Liver (tissue), 9 donors: ENCODE results near the gene DDX23. TPM values are rescaled to one million over a fixed set of nuclear protein-coding genes. Genes with fewer than 3 reads are reported as not detected.

ENCODE experiments used
- DNase-seq: peaks from one replicate; pipeline ENCODE4 v3.0.0-alpha.2; 2017; ENCODE audit warnings: low spot score
- H3K27ac ChIP-seq, 2 donors: one replicate each; pipeline ENCODE4 v1.7.0; 2013; ENCODE audit warnings: inconsistent platforms in 2 of 2, low read length in 2 of 2, control low read depth in 1 of 2, low read depth in 1 of 2, mild to moderate bottlenecking in 1 of 2
- H3K27me3 ChIP-seq, 4 donors: one replicate each; pipeline versions ENCODE4 v1.6.1 to v1.7.0; 2013; ENCODE audit warnings: low read length in 3 of 4, inconsistent platforms in 1 of 4, mild to moderate bottlenecking in 1 of 4, moderate library complexity in 1 of 4; ENCODE audit not compliant: control insufficient read depth in 4 of 4, insufficient read depth in 4 of 4
- H3K36me3 ChIP-seq, 4 donors: one replicate each; pipeline versions ENCODE4 v1.6.1 to v1.7.0; 2013; ENCODE audit warnings: low read length in 3 of 4, mild to moderate bottlenecking in 3 of 4, low read depth in 1 of 4, moderate library complexity in 1 of 4; ENCODE audit not compliant: control insufficient read depth in 4 of 4, insufficient read depth in 3 of 4
- H3K4me1 ChIP-seq, 4 donors: one replicate each; pipeline versions ENCODE4 v1.6.1 to v1.7.0; 2013; ENCODE audit warnings: low read length in 3 of 4, mild to moderate bottlenecking in 3 of 4, moderate library complexity in 1 of 4; ENCODE audit not compliant: control insufficient read depth in 4 of 4, insufficient read depth in 4 of 4
- H3K4me3 ChIP-seq, 3 donors: one replicate each; pipeline versions ENCODE4 v1.6.1 to v1.7.0; 2013; ENCODE audit warnings: low read length in 3 of 3, control low read depth in 1 of 3, low read depth in 1 of 3, mild to moderate bottlenecking in 1 of 3
- H3K9ac ChIP-seq, 2 donors: one replicate each; pipeline ENCODE4 v1.7.0; 2013; ENCODE audit warnings: low read length in 2 of 2, mild to moderate bottlenecking in 2 of 2, moderate library complexity in 2 of 2, control low read depth in 1 of 2, low read depth in 1 of 2
- H3K9me3 ChIP-seq, 4 donors: one replicate each; pipeline versions ENCODE4 v1.6.1 to v1.7.0; 2013; ENCODE audit warnings: low read length in 3 of 4; ENCODE audit not compliant: control insufficient read depth in 4 of 4
- CTCF ChIP-seq: fragments of 150-350 bp; IDR thresholded peaks from 2 replicates; pipeline ENCODE4 v1.5.1; 2017; ENCODE audit warnings: improper control_type of control experiment, low read depth, low read length; ENCODE audit not compliant: missing input control
- FOXA2 ChIP-seq: IDR thresholded peaks from 2 replicates; pipeline ENCODE4 v1.6.1; 2016; ENCODE audit warnings: antibody characterized with exemption
- GABPA ChIP-seq, 2 donors: IDR thresholded peaks in 1 of 2; conservative IDR thresholded peaks in 1 of 2; 2 replicates each; pipeline ENCODE4 v1.6.1; 2016; ENCODE audit warnings: antibody characterized with exemption in 2 of 2, mild to moderate bottlenecking in 1 of 2, moderate library complexity in 1 of 2
- HNF4A ChIP-seq, 2 donors: conservative IDR thresholded peaks; 2 replicates each; pipeline ENCODE4 v1.6.1; 2016; ENCODE audit warnings: antibody characterized with exemption in 2 of 2, mild to moderate bottlenecking in 2 of 2
- JUND ChIP-seq, 2 donors: IDR thresholded peaks; 2 replicates each; pipeline ENCODE4 v1.6.1; 2016; ENCODE audit warnings: antibody characterized with exemption in 2 of 2
- MAX ChIP-seq: IDR thresholded peaks from 2 replicates; pipeline ENCODE4 v1.6.1; 2016; ENCODE audit warnings: antibody characterized with exemption
- NR2F2 ChIP-seq: IDR thresholded peaks from 2 replicates; pipeline ENCODE4 v1.6.1; 2016; ENCODE audit warnings: antibody characterized with exemption
- RAD21 ChIP-seq, 2 donors: IDR thresholded peaks; 2 replicates each; pipeline ENCODE4 v1.6.1; 2016; ENCODE audit warnings: antibody characterized with exemption in 2 of 2, mild to moderate bottlenecking in 2 of 2
- RXRA ChIP-seq, 2 donors: IDR thresholded peaks; 2 replicates each; pipeline ENCODE4 v1.6.1; 2017 to 2018; ENCODE audit warnings: antibody characterized with exemption in 2 of 2, mild to moderate bottlenecking in 1 of 2
- SP1 ChIP-seq: IDR thresholded peaks from 2 replicates; pipeline ENCODE4 v1.6.1; 2018; ENCODE audit warnings: antibody characterized with exemption, mild to moderate bottlenecking
- ZBTB33 ChIP-seq: IDR thresholded peaks from 2 replicates; pipeline ENCODE4 v1.6.1; 2016; ENCODE audit warnings: antibody characterized with exemption
- WGBS: extraction: QIAGEN DNeasy Blood & Tissue Kit; methylation state at CpG from one replicate; pipeline ENCODE4 v1.1.7; 2013; 5-methylcytosine and 5-hydroxymethylcytosine counted together
- polyA plus RNA-seq, 2 donors: library from polyadenylated mRNA; stranded (reverse) in 1 of 2; unstranded in 1 of 2; fragments of 200-250 nt in 1 of 2; fragments of >200 nt in 1 of 2; fragmentation: Nextera tagmentation in 1 of 2; extraction: Ambion mirVana in 1 of 2; gene quantifications; one replicate each; pipeline versions ENCODE4 v1.2.1 to v1.2.3, GENCODE V29; 2013 to 2015
- total RNA-seq, 2 donors: library from RNA; depleted of rRNA; stranded (reverse); fragments of >200 nt; gene quantifications; one replicate each; pipeline ENCODE4 v1.2.3, GENCODE V29; 2014
- donor health status: healthy.
- donor health status: healthy.
- donor health status: healthy.
- donor health status: healthy.
- donor health status: healthy.

Gene DDX23
- total and polyA plus RNA-seq, 4 donors = 16.9 to 60.6 (median 29.7) TPM

GRCh38 chr12:48819986-48820725 lies 31.8 kb downstream of the DDX23 start:
- no peak overlapping the region for H3K27ac ChIP-seq
- H3K9me3 ChIP-seq = no peaks in the 10 kb centered on the region
- DNase-seq = no peak
- H3K4me1 ChIP-seq = peaks cover 3 to 18% (median 12%) of the 10 kb centered on the region in 4 donors
- no peaks in the 10 kb centered on the region for H3K36me3 ChIP-seq
- TF ChIP-seq ZBTB33 (no peak), JUND (IDR thresholded peaks at IDR 0.05) (no peak), RAD21 (IDR thresholded peaks at IDR 0.05) (no peak), MAX (no peak), RXRA (IDR thresholded peaks at IDR 0.05) (no peak), HNF4A (conservative IDR thresholded peaks at IDR 0.05) (no peak)
- no peak overlapping the region for H3K4me3 ChIP-seq
- no peak overlapping the region for H3K9ac ChIP-seq
- peaks cover 0 to 6% (median 3%) of the 10 kb centered on the region in 4 donors for H3K27me3 ChIP-seq
- WGBS = 77% methylated on average over 5 of the region's 5 CpGs

GRCh38 chr12:48818831-48819590 lies 33.0 kb downstream of the DDX23 start:
- Histone ChIP-seq H3K4me3 (peak overlapping the region in 1 of 3 donors; percentile 63), H3K27ac (no peak overlapping the region), H3K36me3 (no peaks in the 10 kb centered on the region), H3K4me1 (peaks cover 3 to 26% (median 17%) of the 10 kb centered on the region in 4 donors), H3K9me3 (no peaks in the 10 kb centered on the region), H3K27me3 (peaks cover 0 to 6% (median 3%) of the 10 kb centered on the region in 4 donors), H3K9ac (no peak overlapping the region)
- no peak for DNase-seq
- TF ChIP-seq FOXA2 (no peak), NR2F2 (no peak), RXRA (IDR thresholded peaks at IDR 0.05) (no peak)
- WGBS = 23% methylated on average over 37 of the region's 37 CpGs

GRCh38 chr12:48817873-48818830 lies 33.8 kb downstream of the DDX23 start, which contains the start of gene CACNB3:
CACNB3 (plus strand) TSS chr12:48818496; CDS start chr12:48818930, 434 bp downstream.
- TF ChIP-seq JUND (IDR thresholded peaks at IDR 0.05) (no peak), GABPA (IDR thresholded peaks at IDR 0.05 in 1 of 2, conservative IDR thresholded peaks at IDR 0.05 in 1 of 2) (no peak), NR2F2 (no peak), SP1 (no peak), CTCF (no peak), RXRA (IDR thresholded peaks at IDR 0.05) (no peak)
- Histone ChIP-seq H3K4me1 (peaks cover 3 to 28% (median 18%) of the 10 kb centered on the region in 4 donors), H3K9me3 (no peaks in the 10 kb centered on the region), H3K27me3 (peaks cover 0 to 6% (median 3%) of the 10 kb centered on the region in 4 donors), H3K36me3 (no peaks in the 10 kb centered on the region), H3K27ac (no peak within 1 kb of the TSS), H3K4me3 (peak within 1 kb of the TSS in 2 of 3 donors; percentile 50 to 63), H3K9ac (peak within 1 kb of the TSS in 1 of 2 donors; percentile 27)
- DNase-seq = peak; percentile 47
- WGBS = 2% methylated on average over 79 of the region's 79 CpGs
